Renal cortex interstitium (tissue), 11 donors: ENCODE measurements around the gene UTS2B. TPM values are rescaled to one million over a fixed set of nuclear protein-coding genes. Genes with fewer than 3 reads are reported as not detected.

Experiments
- DNase-seq, 11 donors: peaks; one replicate each; pipeline ENCODE4 v3.0.0-alpha.2; 2013; ENCODE audit warnings: low read depth in 9 of 11, low spot score in 4 of 11; ENCODE audit errors: extremely low read depth in 1 of 11
- polyA plus RNA-seq, 3 donors: library from polyadenylated mRNA; unstranded; fragments of 120-200 nt; gene quantifications; one replicate each; pipeline ENCODE4 v1.2.1, GENCODE V29; 2013; ENCODE audit not compliant: insufficient read length in 3 of 3

UTS2B gene
- polyA plus RNA-seq, 3 donors = 0.65 to 0.88 (median 0.70) TPM

GRCh38 chr3:191331388-191331787 is 1.1 kb upstream of the UTS2B start:
- DNase-seq = no peak

DNA sequence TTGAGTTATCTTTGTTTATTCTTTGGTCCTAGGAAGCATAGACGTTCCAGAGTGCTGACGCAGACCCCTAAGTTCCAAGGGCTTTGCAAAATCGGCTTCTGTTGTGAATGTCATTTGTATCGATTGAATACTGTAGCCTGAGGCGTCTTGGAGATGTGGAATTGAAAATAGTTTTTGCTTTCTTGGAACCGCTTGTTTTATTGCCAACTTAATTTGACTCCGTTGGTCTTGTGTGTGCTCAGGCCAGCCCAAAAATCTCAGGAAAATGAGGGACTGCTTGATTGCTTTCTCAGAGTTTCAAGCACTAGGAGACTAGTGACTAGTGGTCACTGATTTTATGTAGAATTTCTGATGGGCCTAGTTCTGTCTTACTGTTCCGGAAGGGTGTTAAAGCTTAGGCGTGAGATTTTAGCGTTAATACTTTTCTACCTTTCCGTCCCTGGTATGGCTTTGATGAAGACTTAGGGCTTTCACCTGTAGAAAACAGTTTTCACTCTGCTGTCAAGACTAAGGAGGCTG is 263 bp upstream of the UTS2B start:
- peak in 1 of 11 donors; percentile 21 for DNase-seq

DNA sequence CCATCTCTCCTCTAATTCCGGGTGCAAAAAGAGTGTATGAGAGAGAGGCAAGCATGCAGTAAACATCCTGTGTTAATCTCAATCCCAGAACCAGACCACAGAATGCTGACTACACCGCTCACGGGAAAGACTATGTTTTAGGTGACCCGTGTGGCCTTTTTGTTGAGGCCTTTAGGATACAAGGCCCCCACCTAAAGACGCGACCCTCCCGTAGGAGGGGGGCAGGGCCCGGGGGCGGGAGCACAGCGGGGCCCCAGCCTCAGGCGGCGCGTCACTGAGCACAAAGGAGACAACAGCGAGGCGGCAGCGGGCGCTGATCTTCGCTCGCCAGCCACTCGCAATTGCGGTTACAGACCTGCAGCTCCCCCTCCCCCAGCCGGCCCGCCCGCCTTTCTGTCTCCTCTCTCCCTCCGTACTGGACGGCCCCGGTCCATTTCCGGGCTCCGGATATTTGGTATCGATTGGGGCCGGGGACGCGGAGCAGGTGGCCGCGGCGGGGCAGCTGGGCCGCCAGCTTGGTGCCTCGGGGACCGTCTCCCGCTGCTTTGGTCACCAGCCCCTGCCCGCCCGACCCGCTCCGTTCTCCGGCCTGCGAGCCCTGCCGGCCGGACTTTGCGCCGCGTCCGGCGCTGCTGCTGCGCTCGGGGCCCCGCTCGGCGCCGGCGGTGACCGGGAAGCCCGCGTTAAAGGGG is 1.2 kb downstream of the UTS2B start, which contains the start of gene CCDC50:
Gene CCDC50 (plus strand): TSS at position 433 of the 692 bp plus-strand sequence. CDS start 281 bp downstream, outside the sequence.
- peak in 10 of 11 donors; percentile 50 to 75 (median 68) for DNase-seq

GRCh38 chr3:191328383-191328961 is 1.9 kb downstream of the UTS2B start:
- DNase-seq = no peak

DNA sequence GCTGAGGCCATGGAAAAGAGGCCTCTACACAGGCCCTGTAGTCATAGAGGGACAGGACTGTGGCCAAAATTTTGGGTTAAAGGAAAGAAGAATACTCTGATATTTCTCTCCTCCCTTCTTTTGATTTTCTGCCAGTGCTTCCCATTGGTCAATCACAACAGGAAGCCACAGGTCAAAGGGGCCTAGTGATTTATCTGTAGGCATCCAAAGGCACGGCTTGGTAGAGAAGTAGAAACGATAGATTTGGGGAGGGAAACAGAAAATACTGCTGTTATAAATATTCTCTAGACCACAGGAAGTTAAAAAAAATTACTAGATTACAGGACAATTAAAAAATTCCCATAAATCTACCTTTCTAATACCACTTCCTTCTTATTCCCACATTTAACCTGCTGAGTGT is 2.8 kb downstream of the UTS2B start:
- DNase-seq = no peak

GRCh38 chr3:191324936-191325335 is 5.4 kb downstream of the UTS2B start:
- no peak for DNase-seq

GRCh38 chr3:191321019-191321767 is 9.1 kb downstream of the UTS2B start:
- no peak for DNase-seq

- no peak for DNase-seq
Measured at GRCh38 chr3:191320316-191320715, 10.0 kb downstream of the UTS2B start.

GRCh38 chr3:191316876-191317603 is 13.3 kb downstream of the UTS2B start:
- no peak for DNase-seq

DNA sequence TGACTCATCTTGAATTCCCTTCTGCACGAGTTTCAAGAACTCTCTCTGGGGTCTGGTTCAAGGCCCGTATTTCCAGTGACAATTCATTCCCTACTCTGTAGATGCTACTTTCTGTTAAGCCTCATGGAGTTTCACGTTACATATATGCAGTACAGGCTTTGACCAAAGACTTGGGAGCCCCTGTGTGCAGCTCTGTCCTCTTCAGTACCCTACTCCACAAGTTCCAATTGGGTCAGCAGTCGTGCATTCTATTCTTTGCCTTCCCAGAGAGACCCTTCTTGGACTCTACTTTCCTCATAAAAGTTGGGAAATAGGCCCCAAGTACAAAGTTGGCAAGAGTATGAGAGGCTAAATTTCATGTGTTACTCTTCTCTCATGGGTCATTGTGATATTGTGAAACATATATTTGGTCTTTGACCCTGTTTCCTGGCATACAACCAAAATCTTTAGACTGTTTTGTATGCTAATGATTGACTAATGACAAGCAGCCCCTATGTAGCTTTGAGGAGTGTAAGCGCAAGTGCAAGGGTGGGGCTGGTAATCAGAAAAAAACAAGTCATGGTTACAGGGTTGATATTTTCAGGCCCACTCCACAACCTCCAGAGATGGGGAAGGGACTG is 16.1 kb downstream of the UTS2B start:
- no peak for DNase-seq

GRCh38 chr3:191313296-191313695 is 17.0 kb downstream of the UTS2B start:
- DNase-seq = no peak

DNA sequence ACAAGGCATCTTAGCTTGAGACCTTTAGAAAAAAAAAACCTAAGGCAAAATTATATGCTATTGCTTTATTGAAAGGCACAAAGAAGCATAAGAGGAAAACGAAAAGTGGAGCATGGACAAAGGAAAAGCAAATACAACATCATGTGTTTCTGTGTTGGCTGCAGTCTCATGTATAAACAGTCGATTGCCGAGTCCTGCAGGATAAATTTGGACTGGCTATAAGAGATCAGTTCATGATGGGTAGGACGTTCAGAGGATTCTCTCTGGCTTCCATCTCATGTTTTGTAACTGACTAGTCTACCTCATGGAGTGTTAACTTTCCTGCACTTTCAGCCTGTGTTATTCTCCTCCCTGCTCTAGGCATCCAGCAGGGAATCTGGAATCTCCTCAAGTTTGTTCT is 23.0 kb downstream of the UTS2B start:
- DNase-seq = no peak

GRCh38 chr3:191306428-191306827 is 23.9 kb downstream of the UTS2B start:
- no peak for DNase-seq

- DNase-seq = no peak
Measured at GRCh38 chr3:191303596-191303995, 26.7 kb downstream of the UTS2B start.

GRCh38 chr3:191302451-191302850 is 27.9 kb downstream of the UTS2B start:
- DNase-seq = no peak

GRCh38 chr3:191301782-191302411 is 28.4 kb downstream of the UTS2B start:
- DNase-seq = no peak

DNA sequence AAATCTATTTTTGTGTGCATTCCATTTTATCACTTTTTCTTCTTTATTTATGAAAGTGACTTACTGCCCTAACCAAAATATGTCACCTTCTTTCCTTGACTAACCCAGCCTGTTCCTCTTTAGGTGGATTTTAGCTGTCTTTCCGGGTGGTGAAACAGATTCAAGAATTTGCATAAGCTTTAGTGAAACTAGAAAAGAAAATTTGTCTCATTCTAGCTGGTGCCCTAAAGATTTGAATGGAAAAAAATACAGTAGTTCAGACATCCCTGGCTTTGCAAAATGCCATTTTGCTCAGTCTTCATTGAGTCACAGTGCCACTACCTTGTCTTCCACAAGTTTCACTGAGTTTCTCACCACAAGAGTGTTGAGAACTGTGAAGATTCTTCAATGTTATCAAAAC is 29.3 kb downstream of the UTS2B start:
- no peak for DNase-seq

DNA sequence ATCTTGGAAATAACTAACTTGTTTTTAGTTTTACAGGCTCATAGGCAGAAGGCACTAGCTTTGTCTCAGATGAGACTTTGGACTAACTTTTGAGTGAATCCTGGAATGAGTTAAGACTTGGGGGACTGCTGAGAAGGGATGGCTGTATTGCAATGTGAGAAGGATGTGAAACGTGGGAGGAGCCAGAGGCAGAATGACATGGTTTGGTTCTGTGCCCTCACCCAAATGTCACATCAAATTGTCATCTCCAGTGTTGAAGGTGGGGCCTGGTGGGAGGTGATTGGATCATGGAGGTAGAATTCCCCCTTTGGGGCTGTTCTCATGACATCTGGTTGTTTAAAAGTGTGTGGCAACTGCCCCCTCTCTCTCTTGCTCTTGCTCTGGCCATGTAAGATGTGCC is 29.9 kb downstream of the UTS2B start:
- DNase-seq = no peak
